CD4-positive, alpha-beta memory T cell (primary cell): ENCODE measurements around the gene ATRNL1. TPM values are rescaled to one million over a fixed set of nuclear protein-coding genes. Genes with fewer than 3 reads are reported as not detected.

Source experiments
- CTCF ChIA-PET: fragments of 350-600 bp; sonication (Branson Sonifier 250); formaldehyde crosslinking; loops from one replicate; lab custom pipeline; 2021; ENCODE audit warnings: inconsistent platforms; ENCODE audit not compliant: partially characterized antibody; lab: Charles Lee
- POLR2A ChIA-PET: fragments of 350-600 bp; sonication (Branson Sonifier 250); formaldehyde crosslinking; loops from one replicate; lab custom pipeline; 2021; ENCODE audit not compliant: partially characterized antibody; lab: Charles Lee
- DNase-seq, 5 donors: peaks; one replicate each; pipeline versions ENCODE4 v3.0.0 to v3.0.0-alpha.2; 2020 to 2022; ENCODE audit warnings: mixed read lengths in 1 of 5
- H3K27ac ChIP-seq: one replicate; pipeline ENCODE4 v1.7.0; 2013; ENCODE audit warnings: low read depth, low read length
- H3K27me3 ChIP-seq: 2 replicates; pipeline ENCODE4 v1.7.0; 2013; ENCODE audit warnings: mild to moderate bottlenecking, low read length, moderate library complexity; ENCODE audit not compliant: insufficient read depth
- H3K36me3 ChIP-seq: 2 replicates; pipeline ENCODE4 v1.7.0; 2013; ENCODE audit warnings: mild to moderate bottlenecking, low read length, moderate library complexity; ENCODE audit not compliant: insufficient read depth
- H3K4me1 ChIP-seq: 2 replicates; pipeline ENCODE4 v1.7.0; 2013; ENCODE audit warnings: mild to moderate bottlenecking, low read length, moderate library complexity; ENCODE audit not compliant: insufficient read depth
- H3K4me3 ChIP-seq, 2 donors: one replicate each; pipeline ENCODE4 v1.7.0; 2013; ENCODE audit warnings: low read length in 2 of 2, mild to moderate bottlenecking in 1 of 2
- H3K9me3 ChIP-seq, 2 donors: one replicate each; pipeline ENCODE4 v1.7.0; 2013; ENCODE audit warnings: low read length in 2 of 2, control low read depth in 1 of 2; ENCODE audit not compliant: control insufficient read depth in 1 of 2
- H3K27ac Mint-ChIP-seq, 7 donors: one replicate each; pipeline ENCODE4 v1.8.0; 2020 to 2021; ENCODE audit warnings: mixed read lengths in 7 of 7, mild to moderate bottlenecking in 6 of 7, inconsistent platforms in 3 of 7, moderate library complexity in 3 of 7
- H3K27me3 Mint-ChIP-seq, 2 donors: one replicate each; pipeline ENCODE4 v1.8.0; 2020 to 2021; ENCODE audit warnings: mixed read lengths in 2 of 2
- H3K36me3 Mint-ChIP-seq, 2 donors: one replicate each; pipeline ENCODE4 v1.8.0; 2020 to 2021; ENCODE audit warnings: mixed read lengths in 2 of 2, inconsistent platforms in 1 of 2, mild to moderate bottlenecking in 1 of 2
- H3K4me1 Mint-ChIP-seq, 4 donors: one replicate each; pipeline ENCODE4 v1.8.0; 2020 to 2021; ENCODE audit warnings: mixed read lengths in 4 of 4, mild to moderate bottlenecking in 1 of 4
- H3K4me3 Mint-ChIP-seq, 8 donors: one replicate each; pipeline ENCODE4 v1.8.0; 2020 to 2021; ENCODE audit warnings: mixed read lengths in 8 of 8, mild to moderate bottlenecking in 7 of 8, moderate library complexity in 6 of 8, inconsistent platforms in 3 of 8
- H3K9me3 Mint-ChIP-seq, 8 donors: one replicate each; pipeline ENCODE4 v1.8.0; 2020 to 2021; ENCODE audit warnings: mixed read lengths in 8 of 8, mild to moderate bottlenecking in 5 of 8, inconsistent platforms in 3 of 8, moderate library complexity in 1 of 8
- intact Hi-C: fragments of 100-400 bp; cut with micrococcal nuclease; formaldehyde crosslinking; loops from one replicate; pipeline ENCODE4 v1.15.1; 2023
- polyA plus RNA-seq, 2 donors: library from polyadenylated mRNA; unstranded; fragments of 300-500 nt; fragmentation: Illumina TruSeq; gene quantifications; one replicate each; pipeline ENCODE4 v1.2.3, GENCODE V29; 2021
- total RNA-seq, 2 experiments: library from RNA; stranded (reverse); gene quantifications; one replicate each; pipeline ENCODE4 v1.2.3, GENCODE V29; 2021

The ATRNL1 gene
- total and polyA plus RNA-seq, 4 experiments from 2014 or later: 0.23 to 0.50 TPM; not detected in 2

GRCh38 chr10:115773832-115774231 lies 680.7 kb downstream of the ATRNL1 start:
- no peak overlapping the region for H3K4me3 Mint-ChIP-seq
- no peaks in the 10 kb centered on the region for H3K4me1 Mint-ChIP-seq
- Histone ChIP-seq H3K4me3 (no peak overlapping the region), H3K36me3 (no peaks in the 10 kb centered on the region), H3K9me3 (no peaks in the 10 kb centered on the region), H3K27ac (no peak overlapping the region), H3K4me1 (no peaks in the 10 kb centered on the region), H3K27me3 (no peaks in the 10 kb centered on the region)
- no peaks in the 10 kb centered on the region for H3K27me3 Mint-ChIP-seq
- DNase-seq: no peak
- CTCF ChIA-PET: no interaction called here
- H3K36me3 Mint-ChIP-seq: no peaks in the 10 kb centered on the region
- POLR2A ChIA-PET: no interaction called here
- H3K9me3 Mint-ChIP-seq: peaks cover 0 to 9% (median 2%) of the 10 kb centered on the region in 8 donors
- intact Hi-C loops: no loop called here
- H3K27ac Mint-ChIP-seq: no peak overlapping the region

GRCh38 chr10:115774721-115775120 lies 681.6 kb downstream of the ATRNL1 start:
- H3K9me3 Mint-ChIP-seq: peaks cover 0 to 6% (median 2%) of the 10 kb centered on the region in 8 donors
- intact Hi-C loops: no loop called here
- DNase-seq: no peak
- no peaks in the 10 kb centered on the region for H3K27me3 Mint-ChIP-seq
- ChIA-PET POLR2A (no interaction called here), CTCF (no interaction called here)
- no peaks in the 10 kb centered on the region for H3K4me1 Mint-ChIP-seq
- Histone ChIP-seq H3K27ac (no peak overlapping the region), H3K36me3 (no peaks in the 10 kb centered on the region), H3K4me1 (no peaks in the 10 kb centered on the region), H3K4me3 (no peak overlapping the region), H3K9me3 (no peaks in the 10 kb centered on the region), H3K27me3 (no peaks in the 10 kb centered on the region)
- H3K4me3 Mint-ChIP-seq: no peak overlapping the region
- no peaks in the 10 kb centered on the region for H3K36me3 Mint-ChIP-seq
- no peak overlapping the region for H3K27ac Mint-ChIP-seq

- Histone ChIP-seq H3K27me3 (no peaks in the 10 kb centered on the region), H3K27ac (no peak overlapping the region), H3K4me3 (no peak overlapping the region), H3K9me3 (no peaks in the 10 kb centered on the region), H3K36me3 (no peaks in the 10 kb centered on the region), H3K4me1 (no peaks in the 10 kb centered on the region)
- ChIA-PET POLR2A (no interaction called here), CTCF (no interaction called here)
- H3K4me1 Mint-ChIP-seq: no peaks in the 10 kb centered on the region
- no peaks in the 10 kb centered on the region for H3K36me3 Mint-ChIP-seq
- intact Hi-C loops: no loop called here
- no peaks in the 10 kb centered on the region for H3K27me3 Mint-ChIP-seq
- H3K27ac Mint-ChIP-seq: no peak overlapping the region
- DNase-seq: no peak
- H3K4me3 Mint-ChIP-seq: no peak overlapping the region
- peaks cover 0 to 6% (median 2%) of the 10 kb centered on the region in 8 donors for H3K9me3 Mint-ChIP-seq
Measured at GRCh38 chr10:115777646-115778045, 684.5 kb downstream of the ATRNL1 start.

- Mint-ChIP-seq H3K4me3 (no peak overlapping the region), H3K36me3 (no peaks in the 10 kb centered on the region), H3K9me3 (peaks cover 0 to 6% (median 3%) of the 10 kb centered on the region in 8 donors), H3K27me3 (no peaks in the 10 kb centered on the region), H3K4me1 (no peaks in the 10 kb centered on the region), H3K27ac (no peak overlapping the region)
- intact Hi-C loops: no loop called here
- Histone ChIP-seq H3K27ac (no peak overlapping the region), H3K4me3 (no peak overlapping the region), H3K4me1 (no peaks in the 10 kb centered on the region), H3K36me3 (no peaks in the 10 kb centered on the region), H3K9me3 (no peaks in the 10 kb centered on the region), H3K27me3 (no peaks in the 10 kb centered on the region)
- ChIA-PET POLR2A (no interaction called here), CTCF (no interaction called here)
- DNase-seq: no peak
Measured at GRCh38 chr10:115790220-115790619, 697.1 kb downstream of the ATRNL1 start.

GRCh38 chr10:115795964-115796363 lies 702.8 kb downstream of the ATRNL1 start:
- DNase-seq: no peak
- Mint-ChIP-seq H3K4me1 (peaks cover 0 to 2% (median 0%) of the 10 kb centered on the region in 4 donors), H3K27me3 (no peaks in the 10 kb centered on the region), H3K9me3 (peaks cover 3 to 19% (median 9%) of the 10 kb centered on the region in 8 donors), H3K36me3 (no peaks in the 10 kb centered on the region), H3K27ac (no peak overlapping the region), H3K4me3 (no peak overlapping the region)
- intact Hi-C loops: no loop called here
- ChIA-PET CTCF (no interaction called here), POLR2A (no interaction called here)
- Histone ChIP-seq H3K4me1 (no peaks in the 10 kb centered on the region), H3K9me3 (no peaks in the 10 kb centered on the region), H3K4me3 (no peak overlapping the region), H3K27ac (no peak overlapping the region), H3K36me3 (no peaks in the 10 kb centered on the region), H3K27me3 (no peaks in the 10 kb centered on the region)

GRCh38 chr10:115801457-115801856 lies 708.3 kb downstream of the ATRNL1 start:
- peaks cover 2 to 15% (median 8%) of the 10 kb centered on the region in 8 donors for H3K9me3 Mint-ChIP-seq
- H3K36me3 ChIP-seq: no peaks in the 10 kb centered on the region
- no peak overlapping the region for H3K4me3 Mint-ChIP-seq
- H3K4me1 Mint-ChIP-seq: peaks cover 0 to 2% (median 0%) of the 10 kb centered on the region in 4 donors
- no peaks in the 10 kb centered on the region for H3K27me3 Mint-ChIP-seq
- H3K27ac Mint-ChIP-seq: no peak overlapping the region
- H3K36me3 Mint-ChIP-seq: no peaks in the 10 kb centered on the region
- ChIA-PET CTCF (no interaction called here), POLR2A (no interaction called here)
- intact Hi-C loops: no loop called here
- DNase-seq: no peak
- no peaks in the 10 kb centered on the region for H3K9me3 ChIP-seq
- H3K27ac ChIP-seq: no peak overlapping the region
- H3K4me3 ChIP-seq: no peak overlapping the region
- H3K4me1 ChIP-seq: no peaks in the 10 kb centered on the region
- H3K27me3 ChIP-seq: no peaks in the 10 kb centered on the region

DNA sequence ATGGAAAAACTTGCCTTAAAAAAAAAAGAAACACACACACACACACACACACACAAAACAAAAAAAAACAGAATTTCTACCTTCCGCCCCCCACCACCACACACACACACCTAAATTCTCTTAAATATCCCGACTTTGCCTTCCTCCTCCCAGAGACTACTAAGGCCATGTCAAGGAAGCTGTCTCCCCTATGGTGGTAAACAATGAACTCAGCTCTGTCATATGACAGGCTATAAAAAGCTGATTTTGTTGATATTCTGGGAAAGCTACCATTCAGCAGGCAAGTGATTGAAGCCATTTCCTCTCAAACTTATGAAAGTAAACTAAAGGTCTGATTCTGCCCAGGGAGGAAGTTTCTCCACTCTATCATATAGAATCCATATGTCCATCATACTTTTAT lies 708.8 kb downstream of the ATRNL1 start:
- H3K4me1 Mint-ChIP-seq: peaks cover 0 to 2% (median 0%) of the 10 kb centered on the region in 4 donors
- Histone ChIP-seq H3K27ac (no peak overlapping the region), H3K9me3 (no peaks in the 10 kb centered on the region), H3K4me3 (no peak overlapping the region), H3K4me1 (no peaks in the 10 kb centered on the region), H3K36me3 (no peaks in the 10 kb centered on the region), H3K27me3 (no peaks in the 10 kb centered on the region)
- H3K27ac Mint-ChIP-seq: no peak overlapping the region
- H3K36me3 Mint-ChIP-seq: no peaks in the 10 kb centered on the region
- no peak for DNase-seq
- peaks cover 2 to 15% (median 8%) of the 10 kb centered on the region in 8 donors for H3K9me3 Mint-ChIP-seq
- H3K27me3 Mint-ChIP-seq: no peaks in the 10 kb centered on the region
- intact Hi-C loops: no loop called here
- ChIA-PET POLR2A (no interaction called here), CTCF (interaction anchor here (0.5 kb wide), 1 partner anchor 644 kb away, joined by 3 read pairs; no protein-coding TSS in a partner anchor)
- no peak overlapping the region for H3K4me3 Mint-ChIP-seq

GRCh38 chr10:115802911-115803310 lies 709.7 kb downstream of the ATRNL1 start:
- Histone ChIP-seq H3K4me3 (no peak overlapping the region), H3K27ac (no peak overlapping the region), H3K4me1 (no peaks in the 10 kb centered on the region), H3K27me3 (no peaks in the 10 kb centered on the region), H3K36me3 (no peaks in the 10 kb centered on the region), H3K9me3 (no peaks in the 10 kb centered on the region)
- POLR2A ChIA-PET: no interaction called here
- H3K4me1 Mint-ChIP-seq: peaks cover 0 to 2% (median 0%) of the 10 kb centered on the region in 4 donors
- no peaks in the 10 kb centered on the region for H3K36me3 Mint-ChIP-seq
- intact Hi-C loops: no loop called here
- H3K27me3 Mint-ChIP-seq: no peaks in the 10 kb centered on the region
- no peak overlapping the region for H3K4me3 Mint-ChIP-seq
- no peak overlapping the region for H3K27ac Mint-ChIP-seq
- DNase-seq: no peak
- H3K9me3 Mint-ChIP-seq: peaks cover 0 to 11% (median 5%) of the 10 kb centered on the region in 8 donors
- CTCF ChIA-PET: no interaction called here
